ENCODE results near the gene GRK3. TPM values are rescaled to one million over a fixed set of nuclear protein-coding genes. Genes with fewer than 3 reads are reported as not detected.
"Not testable (repeated sequence)": the region's sequence is repeated elsewhere in the genome, so short reads cannot be mapped to it uniquely, and the experiment has no call there.

Gene GRK3
- total RNA-seq, 1 donor from 2014 or later, result 26.0 TPM

DNA sequence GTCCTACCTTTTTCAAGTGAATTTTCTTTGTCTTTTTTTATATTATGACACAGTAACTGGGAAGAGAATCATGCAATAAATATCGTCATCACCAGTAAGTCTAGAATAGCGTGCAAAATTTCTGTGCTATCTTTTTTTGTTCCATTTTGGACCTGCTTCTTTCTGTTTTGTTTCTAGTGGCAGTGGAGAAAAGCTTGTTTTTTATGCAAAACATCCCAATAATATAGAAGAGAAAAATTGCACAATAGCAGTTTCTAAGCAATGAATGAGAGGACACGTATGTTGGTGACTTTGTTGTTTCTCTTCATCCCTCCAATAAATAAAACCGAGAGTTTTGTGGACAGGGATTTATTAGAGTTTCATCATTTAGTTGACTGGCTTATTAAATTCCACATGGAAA is 10.3 kb downstream of the GRK3 start:
- Mint-ChIP-seq H3K4me3 (ENCODE audit: low read depth) (no peak overlapping the region), H3K27ac (no peak overlapping the region), H3K9me3 (ENCODE audit: low read depth) (peaks cover 5% of the 10 kb centered on the region), H3K4me1 (ENCODE audit: low read depth) (no peaks in the 10 kb centered on the region), H3K36me3 (ENCODE audit: insufficient read depth) (peaks cover 7% of the 10 kb centered on the region), H3K27me3 (no peaks in the 10 kb centered on the region)
- TF ChIP-seq, protein P1, sequence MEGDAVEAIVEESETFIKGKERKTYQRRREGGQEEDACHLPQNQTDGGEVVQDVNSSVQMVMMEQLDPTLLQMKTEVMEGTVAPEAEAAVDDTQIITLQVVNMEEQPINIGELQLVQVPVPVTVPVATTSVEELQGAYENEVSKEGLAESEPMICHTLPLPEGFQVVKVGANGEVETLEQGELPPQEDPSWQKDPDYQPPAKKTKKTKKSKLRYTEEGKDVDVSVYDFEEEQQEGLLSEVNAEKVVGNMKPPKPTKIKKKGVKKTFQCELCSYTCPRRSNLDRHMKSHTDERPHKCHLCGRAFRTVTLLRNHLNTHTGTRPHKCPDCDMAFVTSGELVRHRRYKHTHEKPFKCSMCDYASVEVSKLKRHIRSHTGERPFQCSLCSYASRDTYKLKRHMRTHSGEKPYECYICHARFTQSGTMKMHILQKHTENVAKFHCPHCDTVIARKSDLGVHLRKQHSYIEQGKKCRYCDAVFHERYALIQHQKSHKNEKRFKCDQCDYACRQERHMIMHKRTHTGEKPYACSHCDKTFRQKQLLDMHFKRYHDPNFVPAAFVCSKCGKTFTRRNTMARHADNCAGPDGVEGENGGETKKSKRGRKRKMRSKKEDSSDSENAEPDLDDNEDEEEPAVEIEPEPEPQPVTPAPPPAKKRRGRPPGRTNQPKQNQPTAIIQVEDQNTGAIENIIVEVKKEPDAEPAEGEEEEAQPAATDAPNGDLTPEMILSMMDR (IDR thresholded peaks at IDR 0.05; ENCODE audit: unreplicated experiment), result no peak
- no peak for DNase-seq (ENCODE audit: low spot score, unreplicated experiment)

DNA sequence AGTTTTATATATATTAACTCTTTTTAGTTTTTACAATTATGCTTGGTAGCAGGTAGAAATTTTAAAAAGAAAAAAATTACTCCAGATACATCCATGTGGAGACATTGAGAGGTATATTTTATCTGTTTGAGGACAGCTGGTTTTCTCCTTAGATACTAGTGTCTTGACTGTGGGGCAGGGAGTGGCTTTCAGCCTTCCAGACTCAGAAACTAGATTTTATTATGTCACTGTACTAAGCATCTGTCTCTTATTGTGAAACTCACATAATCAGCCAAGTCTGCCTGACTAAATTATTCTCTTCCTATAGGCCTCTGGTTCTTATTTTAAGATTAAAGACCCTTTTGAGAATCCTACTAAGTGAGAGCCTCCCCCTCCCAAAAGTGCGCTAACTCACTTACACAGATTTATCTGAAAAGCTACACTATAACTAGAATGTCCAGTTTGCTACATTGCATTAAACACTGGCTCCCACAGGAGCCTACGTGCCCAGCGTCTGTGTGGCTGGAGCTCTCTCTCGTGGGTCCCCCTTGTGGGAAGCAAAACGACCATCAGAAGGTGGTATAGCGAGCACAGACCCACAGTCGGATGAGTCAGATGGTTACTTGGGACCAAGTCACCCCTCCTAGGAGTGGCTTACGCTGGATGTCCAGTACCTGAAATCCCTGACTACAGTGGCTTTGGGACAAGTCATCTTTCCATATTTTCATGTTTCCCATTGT is 11.4 kb downstream of the GRK3 start:
- not testable (repeated sequence) for H3K27me3 Mint-ChIP-seq

DNA sequence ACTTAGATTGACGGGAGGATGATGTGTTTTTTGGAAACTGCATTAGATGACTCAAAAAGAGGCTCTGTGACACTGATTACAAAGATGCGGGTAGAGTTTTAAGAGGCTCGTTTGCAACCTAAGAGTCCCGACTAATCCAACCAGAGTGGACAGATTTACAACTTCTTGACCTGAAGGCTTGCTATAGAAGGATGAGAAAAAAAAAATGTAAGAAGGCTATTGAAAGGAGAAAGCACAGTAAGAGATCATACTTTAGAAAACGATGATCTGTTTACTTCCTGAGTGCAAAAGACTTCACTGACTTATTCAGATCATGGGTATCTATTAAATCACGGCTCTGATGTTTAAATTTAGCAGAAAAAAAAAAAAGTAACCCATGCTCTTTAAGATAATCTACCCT is 17.0 kb downstream of the GRK3 start:
- not testable (repeated sequence) for H3K4me3 Mint-ChIP-seq (ENCODE audit: low read depth); DNase-seq (ENCODE audit: low spot score, unreplicated experiment); H3K4me1 Mint-ChIP-seq (ENCODE audit: low read depth); H3K9me3 Mint-ChIP-seq (ENCODE audit: low read depth); H3K27me3 Mint-ChIP-seq; H3K36me3 Mint-ChIP-seq (ENCODE audit: insufficient read depth)
- peak overlapping the region; percentile 74 for H3K27ac Mint-ChIP-seq

More for the DNA sequence above, 11.4 kb downstream of the GRK3 start:
- not testable (repeated sequence) for H3K9me3 Mint-ChIP-seq (ENCODE audit: low read depth); H3K4me1 Mint-ChIP-seq (ENCODE audit: low read depth); H3K4me3 Mint-ChIP-seq (ENCODE audit: low read depth); DNase-seq (ENCODE audit: low spot score, unreplicated experiment); H3K36me3 Mint-ChIP-seq (ENCODE audit: insufficient read depth); H3K27ac Mint-ChIP-seq

DNA sequence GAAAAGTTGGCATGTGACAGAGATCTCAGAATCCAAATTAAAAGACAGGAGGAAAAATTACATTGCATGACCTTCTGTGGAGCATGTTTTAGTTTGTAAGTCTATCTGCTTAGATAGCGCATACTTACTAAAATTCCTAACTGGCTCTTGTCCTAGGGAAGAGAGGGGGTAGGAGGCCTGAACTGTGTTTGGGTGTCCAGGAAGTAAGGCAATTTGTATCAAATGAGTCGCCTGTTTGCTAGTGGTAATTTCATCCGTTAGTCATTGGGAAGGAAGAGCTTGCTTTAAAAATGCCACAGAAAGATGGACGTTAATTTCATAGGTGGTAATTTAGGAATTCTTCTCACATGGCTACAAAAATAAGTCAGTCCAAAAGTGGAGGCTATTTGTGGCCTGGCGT is 18.5 kb downstream of the GRK3 start:
- Mint-ChIP-seq H3K4me1 (ENCODE audit: low read depth) (peaks cover 3% of the 10 kb centered on the region), H3K36me3 (ENCODE audit: insufficient read depth) (peaks cover 9% of the 10 kb centered on the region), H3K4me3 (ENCODE audit: low read depth) (no peak overlapping the region), H3K27me3 (no peaks in the 10 kb centered on the region), H3K9me3 (ENCODE audit: low read depth) (peaks cover 5% of the 10 kb centered on the region), H3K27ac (no peak overlapping the region)
- no peak for DNase-seq (ENCODE audit: low spot score, unreplicated experiment)
- TF ChIP-seq, protein P1 (IDR thresholded peaks at IDR 0.05; ENCODE audit: unreplicated experiment), result no peak

DNA sequence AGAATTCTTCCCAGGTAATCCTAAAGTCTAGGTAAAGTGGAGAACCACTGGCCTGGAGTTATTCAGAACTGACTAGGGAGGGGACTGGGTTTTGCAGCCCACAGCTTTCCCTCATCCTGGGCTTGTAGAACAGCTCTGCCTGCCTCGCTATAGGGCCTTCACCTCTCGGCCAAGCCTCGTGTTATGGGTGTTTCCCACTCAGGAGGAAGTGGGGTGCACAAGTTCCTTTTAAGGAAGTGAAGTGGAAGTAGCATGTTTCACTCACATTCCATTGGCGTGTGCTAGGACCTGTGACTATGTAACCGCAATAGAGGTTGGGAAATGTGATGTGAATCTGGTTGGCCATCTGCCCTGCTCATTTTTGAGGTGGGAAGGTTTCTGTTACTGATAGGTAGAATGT is 20.5 kb downstream of the GRK3 start:
- H3K27me3 Mint-ChIP-seq; H3K4me1 Mint-ChIP-seq (ENCODE audit: low read depth); H3K9me3 Mint-ChIP-seq (ENCODE audit: low read depth); DNase-seq (ENCODE audit: low spot score, unreplicated experiment); H3K4me3 Mint-ChIP-seq (ENCODE audit: low read depth); H3K27ac Mint-ChIP-seq; H3K36me3 Mint-ChIP-seq (ENCODE audit: insufficient read depth): not testable (repeated sequence)

DNA sequence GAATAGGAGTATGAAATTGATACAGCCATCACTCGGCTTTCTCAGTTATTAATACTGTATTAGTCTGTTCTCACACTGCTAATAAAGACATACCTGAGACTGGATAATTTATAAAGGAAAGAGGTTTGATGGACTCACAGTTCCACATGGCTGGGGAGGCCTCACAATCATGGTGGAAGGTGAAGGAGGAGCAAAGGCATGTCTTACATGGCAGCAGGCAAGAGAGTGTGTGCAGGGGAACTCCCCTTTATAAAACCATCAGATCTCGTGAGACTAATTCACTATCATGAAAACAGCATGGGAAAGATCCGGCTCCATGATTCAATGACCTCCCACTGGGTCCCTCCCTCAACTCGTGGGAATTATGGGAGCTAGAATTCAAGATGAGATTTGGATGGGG is 25.2 kb downstream of the GRK3 start:
- not testable (repeated sequence) for DNase-seq (ENCODE audit: low spot score, unreplicated experiment); H3K4me3 Mint-ChIP-seq (ENCODE audit: low read depth); H3K27me3 Mint-ChIP-seq; H3K4me1 Mint-ChIP-seq (ENCODE audit: low read depth); H3K27ac Mint-ChIP-seq
- peaks cover 31% of the 10 kb centered on the region for H3K9me3 Mint-ChIP-seq (ENCODE audit: low read depth)
- peaks cover 19% of the 10 kb centered on the region for H3K36me3 Mint-ChIP-seq (ENCODE audit: insufficient read depth)

DNA sequence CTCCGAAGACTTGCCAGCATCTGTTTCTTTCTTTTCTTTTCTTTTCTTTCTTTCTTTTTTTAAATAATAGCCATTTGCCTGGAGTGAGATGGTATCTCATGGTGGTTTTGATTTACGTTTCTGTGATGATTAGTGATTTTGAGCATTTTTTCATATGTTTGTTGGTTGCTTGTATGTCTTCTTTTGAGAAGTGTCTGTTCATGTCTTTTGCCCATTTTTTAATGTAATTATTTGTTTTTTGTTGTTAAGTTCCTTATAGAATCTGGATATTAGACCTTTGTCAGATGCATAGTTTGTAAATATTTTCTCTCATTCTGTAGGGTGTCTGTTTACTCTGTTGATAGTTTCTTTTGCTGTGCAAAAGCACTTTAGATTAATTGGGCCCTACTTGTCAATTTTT is 28.8 kb downstream of the GRK3 start:
- H3K4me1 Mint-ChIP-seq (ENCODE audit: low read depth); DNase-seq (ENCODE audit: low spot score, unreplicated experiment); H3K27me3 Mint-ChIP-seq; H3K27ac Mint-ChIP-seq; H3K4me3 Mint-ChIP-seq (ENCODE audit: low read depth): not testable (repeated sequence)
- H3K36me3 Mint-ChIP-seq (ENCODE audit: insufficient read depth), result peaks cover 22% of the 10 kb centered on the region
- H3K9me3 Mint-ChIP-seq (ENCODE audit: low read depth), result peaks cover 33% of the 10 kb centered on the region

DNA sequence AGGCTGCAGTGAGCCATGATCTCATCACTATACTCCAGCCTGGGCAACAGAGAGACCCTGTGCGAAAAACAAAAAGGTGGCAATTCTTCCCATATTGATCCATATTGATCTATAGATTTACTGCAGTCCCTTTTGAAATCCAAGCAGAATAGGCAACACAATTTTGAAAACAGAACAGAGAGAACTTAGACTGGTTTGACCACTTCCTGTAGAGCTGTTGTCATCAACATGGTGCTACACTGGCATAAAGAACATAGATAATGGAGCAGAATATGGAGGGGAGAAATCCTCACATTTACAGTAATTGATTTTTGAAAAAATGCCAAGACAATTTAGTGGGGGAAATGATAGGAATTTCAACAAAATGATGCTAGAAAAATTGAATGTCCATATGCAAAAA is 34.1 kb downstream of the GRK3 start:
- Mint-ChIP-seq H3K27me3 (no peaks in the 10 kb centered on the region), H3K27ac (no peak overlapping the region), H3K4me1 (ENCODE audit: low read depth) (peaks cover 7% of the 10 kb centered on the region), H3K36me3 (ENCODE audit: insufficient read depth) (peaks cover 9% of the 10 kb centered on the region), H3K9me3 (ENCODE audit: low read depth) (peaks cover 13% of the 10 kb centered on the region), H3K4me3 (ENCODE audit: low read depth) (no peak overlapping the region)
- TF ChIP-seq, protein P1 (IDR thresholded peaks at IDR 0.05; ENCODE audit: unreplicated experiment), result no peak
- DNase-seq (ENCODE audit: low spot score, unreplicated experiment), result no peak

All from progenitor cell of endocrine pancreas (in vitro differentiated cells).